Nephron (organoid): Measurements from ENCODE around the gene DCAF8.
A peak's percentile ranks its signal among the peaks of the same experiment; 100 is the strongest.

Source experiments
- H3K27ac Mint-ChIP-seq, 3 experiments: 2 replicates each; pipeline ENCODE4 v1.8.0; 2020; ENCODE audit warnings: mixed read lengths in 3 of 3, mild to moderate bottlenecking in 2 of 3, moderate library complexity in 1 of 3
- H3K27me3 Mint-ChIP-seq: 2 replicates; pipeline ENCODE4 v1.8.0; 2021; ENCODE audit warnings: low read depth, mild to moderate bottlenecking, moderate library complexity, mixed read lengths
- H3K36me3 Mint-ChIP-seq: 2 replicates; pipeline ENCODE4 v1.8.0; 2020; ENCODE audit warnings: low read depth, mixed read lengths
- H3K4me1 Mint-ChIP-seq: 2 replicates; pipeline ENCODE4 v1.8.0; 2020; ENCODE audit warnings: mixed read lengths
- H3K4me3 Mint-ChIP-seq, 3 experiments: 2 replicates each; pipeline ENCODE4 v1.8.0; 2020; ENCODE audit warnings: mild to moderate bottlenecking in 3 of 3, mixed read lengths in 3 of 3, moderate library complexity in 2 of 3
- H3K9me3 Mint-ChIP-seq: 2 replicates; pipeline ENCODE4 v1.8.0; 2020; ENCODE audit warnings: mixed read lengths
- TF ChIP-seq, protein P1 (sequence below), 3 experiments: fragments of 200-600 bp; sonication (generic); IDR thresholded peaks; one replicate each; pipeline ENCODE4 v1.5.0; 2021; ENCODE audit warnings: antibody characterized with exemption in 3 of 3; ENCODE audit not compliant: unreplicated experiment in 3 of 3

DCAF8 gene

DNA sequence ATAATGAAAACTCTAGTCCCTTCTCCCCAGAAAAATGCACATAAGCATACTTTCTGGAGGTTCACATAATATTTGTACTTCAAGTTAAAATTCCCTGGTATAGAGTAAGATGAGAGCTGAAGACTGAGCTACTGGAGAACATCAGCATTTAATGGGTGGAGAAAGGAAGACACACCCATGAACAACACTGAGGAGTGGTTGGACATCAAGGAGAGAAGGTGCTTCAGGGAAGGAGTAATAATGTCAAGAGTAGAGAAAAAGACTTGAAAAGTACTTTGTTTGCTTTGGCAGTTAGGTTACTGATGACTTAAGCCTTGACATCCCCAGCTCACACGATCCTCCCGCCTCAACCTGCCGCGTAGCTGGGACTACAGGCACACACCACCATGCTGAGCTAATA, 35.3 kb downstream of the DCAF8 start:
- H3K27ac Mint-ChIP-seq: no peak overlapping the region
- H3K27me3 Mint-ChIP-seq: no peaks in the 10 kb centered on the region
- no peaks in the 10 kb centered on the region for H3K4me1 Mint-ChIP-seq
- H3K9me3 Mint-ChIP-seq: no peaks in the 10 kb centered on the region
- no peak overlapping the region for H3K4me3 Mint-ChIP-seq
- TF ChIP-seq, protein P1, sequence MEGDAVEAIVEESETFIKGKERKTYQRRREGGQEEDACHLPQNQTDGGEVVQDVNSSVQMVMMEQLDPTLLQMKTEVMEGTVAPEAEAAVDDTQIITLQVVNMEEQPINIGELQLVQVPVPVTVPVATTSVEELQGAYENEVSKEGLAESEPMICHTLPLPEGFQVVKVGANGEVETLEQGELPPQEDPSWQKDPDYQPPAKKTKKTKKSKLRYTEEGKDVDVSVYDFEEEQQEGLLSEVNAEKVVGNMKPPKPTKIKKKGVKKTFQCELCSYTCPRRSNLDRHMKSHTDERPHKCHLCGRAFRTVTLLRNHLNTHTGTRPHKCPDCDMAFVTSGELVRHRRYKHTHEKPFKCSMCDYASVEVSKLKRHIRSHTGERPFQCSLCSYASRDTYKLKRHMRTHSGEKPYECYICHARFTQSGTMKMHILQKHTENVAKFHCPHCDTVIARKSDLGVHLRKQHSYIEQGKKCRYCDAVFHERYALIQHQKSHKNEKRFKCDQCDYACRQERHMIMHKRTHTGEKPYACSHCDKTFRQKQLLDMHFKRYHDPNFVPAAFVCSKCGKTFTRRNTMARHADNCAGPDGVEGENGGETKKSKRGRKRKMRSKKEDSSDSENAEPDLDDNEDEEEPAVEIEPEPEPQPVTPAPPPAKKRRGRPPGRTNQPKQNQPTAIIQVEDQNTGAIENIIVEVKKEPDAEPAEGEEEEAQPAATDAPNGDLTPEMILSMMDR (IDR thresholded peaks at IDR 0.05; ENCODE audit: unreplicated experiment in 3 of 3): no peak
- peaks cover 66% of the 10 kb centered on the region for H3K36me3 Mint-ChIP-seq

GRCh38 chr1:160226623-160227022, 35.7 kb downstream of the DCAF8 start:
- Mint-ChIP-seq H3K9me3 (no peaks in the 10 kb centered on the region), H3K27me3 (no peaks in the 10 kb centered on the region), H3K4me1 (no peaks in the 10 kb centered on the region), H3K4me3 (no peak overlapping the region), H3K27ac (no peak overlapping the region), H3K36me3 (peaks cover 69% of the 10 kb centered on the region)
- TF ChIP-seq, protein P1 (IDR thresholded peaks at IDR 0.05; ENCODE audit: unreplicated experiment in 3 of 3): no peak

DNA sequence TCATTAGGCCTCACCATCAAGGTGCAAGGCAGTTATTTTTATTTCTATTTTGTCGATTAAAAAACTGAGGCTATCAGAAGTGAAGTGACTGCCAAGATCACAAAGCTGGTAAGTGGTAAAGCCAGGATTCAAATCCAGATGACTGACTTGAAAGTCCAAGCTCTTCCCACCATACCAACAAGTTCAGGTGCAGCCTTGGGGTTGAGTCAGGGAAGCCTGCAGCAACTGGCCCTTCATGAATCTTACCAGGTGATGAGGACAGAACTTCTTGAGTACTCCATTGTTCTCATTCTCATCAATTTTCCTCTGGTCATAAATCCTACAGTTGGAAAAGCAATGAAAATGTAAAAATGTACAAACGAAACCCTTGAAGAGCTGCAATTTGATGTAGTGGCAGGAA, 37.0 kb downstream of the DCAF8 start:
- Mint-ChIP-seq H3K4me1 (peaks cover 9% of the 10 kb centered on the region), H3K9me3 (no peaks in the 10 kb centered on the region), H3K4me3 (no peak overlapping the region), H3K27me3 (no peaks in the 10 kb centered on the region), H3K36me3 (peaks cover 67% of the 10 kb centered on the region), H3K27ac (no peak overlapping the region)
- TF ChIP-seq, protein P1 (IDR thresholded peaks at IDR 0.05; ENCODE audit: unreplicated experiment in 3 of 3): no peak

DNA sequence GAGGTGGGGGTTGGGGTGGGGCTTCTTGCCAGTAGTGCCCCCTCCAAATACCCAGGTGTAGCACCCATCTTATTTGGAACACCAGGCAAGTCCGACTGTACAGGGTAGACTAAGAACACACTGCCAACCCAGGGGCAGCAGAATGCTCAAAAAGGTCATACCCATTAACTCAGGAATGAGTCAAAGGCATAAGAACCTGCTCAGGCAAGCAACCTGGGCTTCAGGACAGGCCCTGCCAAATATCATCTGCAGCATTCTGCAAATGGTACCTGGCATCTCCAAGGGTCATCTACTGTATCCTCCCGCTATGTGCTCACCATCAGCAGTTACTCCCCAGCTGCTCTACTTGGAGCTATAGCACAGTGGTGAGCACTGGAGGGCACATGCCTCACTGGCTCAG, 37.7 kb downstream of the DCAF8 start:
- TF ChIP-seq, protein P1 (IDR thresholded peaks at IDR 0.05; ENCODE audit: unreplicated experiment in 3 of 3): no peak
- Mint-ChIP-seq H3K27me3 (no peaks in the 10 kb centered on the region), H3K27ac (no peak overlapping the region), H3K9me3 (no peaks in the 10 kb centered on the region), H3K4me3 (no peak overlapping the region), H3K4me1 (peaks cover 16% of the 10 kb centered on the region), H3K36me3 (peaks cover 65% of the 10 kb centered on the region)

DNA sequence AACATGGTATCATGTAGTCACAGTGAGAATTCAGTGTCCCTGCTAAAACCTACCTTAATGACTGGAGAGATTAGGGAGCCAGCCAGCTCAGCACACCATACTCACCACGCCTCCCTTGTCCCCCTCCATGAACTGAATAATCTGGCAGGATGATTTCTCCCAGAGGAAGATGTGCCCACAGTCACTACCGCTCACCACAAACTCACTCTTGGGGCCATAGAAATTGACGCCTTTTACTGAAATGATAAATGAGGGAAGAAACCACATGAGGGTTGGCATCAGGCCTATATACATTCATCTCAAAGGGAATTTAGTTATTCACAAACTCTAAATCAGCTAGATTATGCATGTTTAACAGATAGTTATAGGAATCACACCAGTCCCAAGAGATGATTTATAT, 39.8 kb downstream of the DCAF8 start:
- H3K4me3 Mint-ChIP-seq: no peak overlapping the region
- TF ChIP-seq, protein P1 (IDR thresholded peaks at IDR 0.05; ENCODE audit: unreplicated experiment in 3 of 3): no peak
- peaks cover 67% of the 10 kb centered on the region for H3K36me3 Mint-ChIP-seq
- H3K9me3 Mint-ChIP-seq: no peaks in the 10 kb centered on the region
- no peaks in the 10 kb centered on the region for H3K27me3 Mint-ChIP-seq
- peaks cover 33% of the 10 kb centered on the region for H3K4me1 Mint-ChIP-seq
- no peak overlapping the region for H3K27ac Mint-ChIP-seq

GRCh38 chr1:160221089-160221488, 41.3 kb downstream of the DCAF8 start:
- H3K4me1 Mint-ChIP-seq: peaks cover 44% of the 10 kb centered on the region
- peaks cover 80% of the 10 kb centered on the region for H3K36me3 Mint-ChIP-seq
- no peaks in the 10 kb centered on the region for H3K27me3 Mint-ChIP-seq
- H3K9me3 Mint-ChIP-seq: no peaks in the 10 kb centered on the region
- H3K4me3 Mint-ChIP-seq: no peak overlapping the region
- peak overlapping the region in 1 of 3 experiments; percentile 81 for H3K27ac Mint-ChIP-seq
- TF ChIP-seq, protein P1 (IDR thresholded peaks at IDR 0.05; ENCODE audit: unreplicated experiment in 3 of 3): no peak
